Embryonic facial prominence (tissue), 1 donor: Measurements from ENCODE around the gene SPATA20.

Experiments
- DNase-seq: peaks from one replicate; pipeline ENCODE4 v3.0.0-alpha.2; 2016; ENCODE audit errors: extremely low spot score

Gene SPATA20

GRCh38 chr17:50547035-50547735 lies at the start of gene SPATA20:
SPATA20 (plus strand) TSS chr17:50547174; CDS start chr17:50547209, 35 bp downstream.
- peak; percentile 76 for DNase-seq

GRCh38 chr17:50498021-50498874 lies 48.7 kb upstream of the SPATA20 start:
- no peak for DNase-seq

GRCh38 chr17:50499270-50499669 lies 47.7 kb upstream of the SPATA20 start:
- no peak for DNase-seq

- DNase-seq = no peak
Measured at GRCh38 chr17:50499721-50500120, 47.3 kb upstream of the SPATA20 start.

- DNase-seq = no peak
Measured at GRCh38 chr17:50501054-50501453, 45.9 kb upstream of the SPATA20 start.

GRCh38 chr17:50502301-50502990 lies 44.5 kb upstream of the SPATA20 start:
- no peak for DNase-seq

- no peak for DNase-seq
Measured at GRCh38 chr17:50505591-50506130, 41.3 kb upstream of the SPATA20 start.

- DNase-seq = no peak
Measured at GRCh38 chr17:50506298-50506697, 40.7 kb upstream of the SPATA20 start.

- DNase-seq = peak; percentile 79
Measured at GRCh38 chr17:50507871-50508572, 39.0 kb upstream of the SPATA20 start, which contains the start of gene MYCBPAP. MYCBPAP (plus strand) TSS chr17:50508439; CDS start chr17:50508675, 236 bp downstream.

GRCh38 chr17:50508573-50509460 lies 38.2 kb upstream of the SPATA20 start:
- DNase-seq = no peak

GRCh38 chr17:50511058-50511457 lies 35.9 kb upstream of the SPATA20 start:
- no peak for DNase-seq

- no peak for DNase-seq
Measured at GRCh38 chr17:50513495-50513894, 33.5 kb upstream of the SPATA20 start.

GRCh38 chr17:50514388-50514787 lies 32.6 kb upstream of the SPATA20 start:
- no peak for DNase-seq

- no peak for DNase-seq
Measured at GRCh38 chr17:50514936-50515702, 31.9 kb upstream of the SPATA20 start.

- no peak for DNase-seq
Measured at GRCh38 chr17:50517011-50517410, 30.0 kb upstream of the SPATA20 start.

GRCh38 chr17:50517504-50518383 lies 29.2 kb upstream of the SPATA20 start:
- DNase-seq = no peak

GRCh38 chr17:50518384-50519023 lies 28.5 kb upstream of the SPATA20 start:
- DNase-seq = no peak
